Stimulated activated CD4-positive, alpha-beta T cell treated with anti-CD3 and anti-CD28 coated beads, Interleukin-12 subunit alpha, Interleukin-12 subunit beta, amount 100 ng/mL, for 48 hours (primary cell): ENCODE results near the gene CYP39A1.

Source experiments
- DNase-seq, 3 donors: peaks; one replicate each; pipeline ENCODE4 v3.0.0-alpha.2; 2020; ENCODE audit warnings: low read depth in 2 of 3, low spot score in 1 of 3

CYP39A1 gene

GRCh38 chr6:46592046-46592445 lies 60.6 kb downstream of the CYP39A1 start:
- no peak for DNase-seq

GRCh38 chr6:46590765-46591164 lies 61.9 kb downstream of the CYP39A1 start:
- no peak for DNase-seq

GRCh38 chr6:46586906-46587305 lies 65.7 kb downstream of the CYP39A1 start:
- no peak for DNase-seq

GRCh38 chr6:46584586-46584985 lies 68.0 kb downstream of the CYP39A1 start:
- DNase-seq = no peak

GRCh38 chr6:46583721-46584120 lies 68.9 kb downstream of the CYP39A1 start:
- no peak for DNase-seq

- DNase-seq = no peak
Measured at GRCh38 chr6:46583081-46583480, 69.5 kb downstream of the CYP39A1 start.

GRCh38 chr6:46581459-46582177 lies 71.0 kb downstream of the CYP39A1 start:
- DNase-seq = no peak

GRCh38 chr6:46575530-46575929 lies 77.1 kb downstream of the CYP39A1 start:
- DNase-seq = no peak

- DNase-seq = no peak
Measured at GRCh38 chr6:46573140-46573539, 79.5 kb downstream of the CYP39A1 start.

- no peak for DNase-seq
Measured at GRCh38 chr6:46565531-46565930, 87.1 kb downstream of the CYP39A1 start.

GRCh38 chr6:46563924-46564323 lies 88.7 kb downstream of the CYP39A1 start:
- DNase-seq = no peak

- no peak for DNase-seq
Measured at GRCh38 chr6:46556053-46556452, 96.6 kb downstream of the CYP39A1 start.

GRCh38 chr6:46555129-46555528 lies 97.5 kb downstream of the CYP39A1 start:
- no peak for DNase-seq

- no peak for DNase-seq
Measured at GRCh38 chr6:46549155-46549554, 103.5 kb downstream of the CYP39A1 start.

- no peak for DNase-seq
Measured at GRCh38 chr6:46541556-46541955, 111.1 kb downstream of the CYP39A1 start.

- no peak for DNase-seq
Measured at GRCh38 chr6:46539866-46540265, 112.8 kb downstream of the CYP39A1 start.

- DNase-seq = no peak
Measured at GRCh38 chr6:46538800-46539480, 113.7 kb downstream of the CYP39A1 start.

GRCh38 chr6:46530896-46531295 lies 121.7 kb downstream of the CYP39A1 start:
- DNase-seq = no peak

GRCh38 chr6:46528961-46529750 lies 123.5 kb downstream of the CYP39A1 start:
- DNase-seq = no peak

- no peak for DNase-seq
Measured at GRCh38 chr6:46526607-46527006, 126.0 kb downstream of the CYP39A1 start.

- no peak for DNase-seq
Measured at GRCh38 chr6:46525583-46525982, 127.0 kb downstream of the CYP39A1 start.

- DNase-seq = no peak
Measured at GRCh38 chr6:46521464-46521971, 131.1 kb downstream of the CYP39A1 start.
